ENCODE data around the gene BOK.

Gene BOK

DNA sequence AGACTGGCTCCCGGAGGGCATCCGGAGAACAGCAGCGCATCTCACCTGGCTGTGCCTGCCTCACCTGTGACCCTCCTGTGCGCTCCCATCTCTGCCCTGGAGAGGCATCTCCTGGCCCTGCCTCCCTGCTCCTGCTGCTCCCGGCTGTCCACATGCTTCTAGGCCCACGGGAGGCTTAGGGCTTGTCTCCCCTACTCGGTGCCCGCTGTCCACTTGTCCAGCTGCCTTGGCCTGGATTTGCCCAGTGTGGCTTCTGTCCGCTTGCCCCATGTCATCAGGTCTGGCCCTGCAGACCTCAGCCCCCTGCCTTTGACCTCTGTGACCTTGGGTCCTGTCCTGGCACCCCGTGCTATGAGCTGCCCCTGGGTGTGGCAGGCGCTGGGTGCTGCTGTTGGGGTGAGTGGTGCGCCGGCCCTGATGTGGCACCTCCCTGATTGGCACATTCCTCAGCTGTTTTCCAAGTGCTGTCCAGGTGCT lies 4.5 kb downstream of the BOK start:
- H3K9ac ChIP-seq: no peak overlapping the region
- H3K4me1 ChIP-seq (ENCODE audit: low read depth, poor library complexity, severe bottlenecking): no peaks in the 10 kb centered on the region
- no peak overlapping the region for H3K27ac ChIP-seq
- H3K36me3 ChIP-seq (ENCODE audit: insufficient read depth): no peaks in the 10 kb centered on the region
- no peaks in the 10 kb centered on the region; the same call in 1 of the 2 replicates for H3K27me3 ChIP-seq (ENCODE audit: insufficient read depth, low read depth)
- H3K4me2 ChIP-seq: no peak overlapping the region
- no peaks in the 10 kb centered on the region for H3K79me2 ChIP-seq (ENCODE audit: insufficient read depth, low read depth)
- H4K20me1 ChIP-seq (ENCODE audit: insufficient read depth): no peaks in the 10 kb centered on the region
- no peak overlapping the region for H2AFZ ChIP-seq (ENCODE audit: low read depth)
- H3K4me3 ChIP-seq (IDR thresholded peaks at IDR 0.05; ENCODE audit: insufficient read depth, low read depth, low read length): no peak overlapping the region
- TF ChIP-seq, protein P1, sequence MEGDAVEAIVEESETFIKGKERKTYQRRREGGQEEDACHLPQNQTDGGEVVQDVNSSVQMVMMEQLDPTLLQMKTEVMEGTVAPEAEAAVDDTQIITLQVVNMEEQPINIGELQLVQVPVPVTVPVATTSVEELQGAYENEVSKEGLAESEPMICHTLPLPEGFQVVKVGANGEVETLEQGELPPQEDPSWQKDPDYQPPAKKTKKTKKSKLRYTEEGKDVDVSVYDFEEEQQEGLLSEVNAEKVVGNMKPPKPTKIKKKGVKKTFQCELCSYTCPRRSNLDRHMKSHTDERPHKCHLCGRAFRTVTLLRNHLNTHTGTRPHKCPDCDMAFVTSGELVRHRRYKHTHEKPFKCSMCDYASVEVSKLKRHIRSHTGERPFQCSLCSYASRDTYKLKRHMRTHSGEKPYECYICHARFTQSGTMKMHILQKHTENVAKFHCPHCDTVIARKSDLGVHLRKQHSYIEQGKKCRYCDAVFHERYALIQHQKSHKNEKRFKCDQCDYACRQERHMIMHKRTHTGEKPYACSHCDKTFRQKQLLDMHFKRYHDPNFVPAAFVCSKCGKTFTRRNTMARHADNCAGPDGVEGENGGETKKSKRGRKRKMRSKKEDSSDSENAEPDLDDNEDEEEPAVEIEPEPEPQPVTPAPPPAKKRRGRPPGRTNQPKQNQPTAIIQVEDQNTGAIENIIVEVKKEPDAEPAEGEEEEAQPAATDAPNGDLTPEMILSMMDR (conservative IDR thresholded peaks at IDR 0.05; ENCODE audit: low read depth, low read length): no peak

DNA sequence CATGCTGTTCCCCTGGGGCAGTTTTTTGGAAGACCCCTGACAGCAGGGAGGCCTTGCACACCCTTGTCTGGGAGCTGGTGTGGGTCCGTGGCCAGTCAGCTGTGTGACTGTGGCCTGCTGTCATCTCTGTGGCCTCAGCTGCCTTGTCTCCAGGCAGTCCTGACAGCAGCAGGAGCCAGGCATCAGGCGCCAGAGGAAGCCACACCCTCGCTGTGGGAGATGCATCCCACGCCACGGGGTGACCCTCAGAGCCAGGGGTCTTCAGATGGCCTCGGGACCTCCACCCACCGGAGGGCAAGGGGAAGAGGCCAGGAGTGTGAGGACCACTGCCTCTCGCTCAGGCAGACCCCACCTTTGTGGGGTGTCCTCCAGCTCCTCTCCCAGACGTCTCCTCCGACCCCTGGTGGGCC lies 5.0 kb downstream of the BOK start:
- TF ChIP-seq, protein P1 (conservative IDR thresholded peaks at IDR 0.05; ENCODE audit: low read depth, low read length): no peak
- no peak overlapping the region for H3K9ac ChIP-seq
- no peak overlapping the region for H3K27ac ChIP-seq
- no peaks in the 10 kb centered on the region for H3K36me3 ChIP-seq (ENCODE audit: insufficient read depth)
- no peak overlapping the region for H2AFZ ChIP-seq (ENCODE audit: low read depth)
- no peak overlapping the region for H3K4me2 ChIP-seq
- H3K4me1 ChIP-seq (ENCODE audit: low read depth, poor library complexity, severe bottlenecking): no peaks in the 10 kb centered on the region
- H3K27me3 ChIP-seq (ENCODE audit: insufficient read depth, low read depth): no peaks in the 10 kb centered on the region; the same call in 1 of the 2 replicates
- H4K20me1 ChIP-seq (ENCODE audit: insufficient read depth): no peaks in the 10 kb centered on the region
- no peaks in the 10 kb centered on the region for H3K79me2 ChIP-seq (ENCODE audit: insufficient read depth, low read depth)
- no peak overlapping the region for H3K4me3 ChIP-seq (IDR thresholded peaks at IDR 0.05; ENCODE audit: insufficient read depth, low read depth, low read length)

DNA sequence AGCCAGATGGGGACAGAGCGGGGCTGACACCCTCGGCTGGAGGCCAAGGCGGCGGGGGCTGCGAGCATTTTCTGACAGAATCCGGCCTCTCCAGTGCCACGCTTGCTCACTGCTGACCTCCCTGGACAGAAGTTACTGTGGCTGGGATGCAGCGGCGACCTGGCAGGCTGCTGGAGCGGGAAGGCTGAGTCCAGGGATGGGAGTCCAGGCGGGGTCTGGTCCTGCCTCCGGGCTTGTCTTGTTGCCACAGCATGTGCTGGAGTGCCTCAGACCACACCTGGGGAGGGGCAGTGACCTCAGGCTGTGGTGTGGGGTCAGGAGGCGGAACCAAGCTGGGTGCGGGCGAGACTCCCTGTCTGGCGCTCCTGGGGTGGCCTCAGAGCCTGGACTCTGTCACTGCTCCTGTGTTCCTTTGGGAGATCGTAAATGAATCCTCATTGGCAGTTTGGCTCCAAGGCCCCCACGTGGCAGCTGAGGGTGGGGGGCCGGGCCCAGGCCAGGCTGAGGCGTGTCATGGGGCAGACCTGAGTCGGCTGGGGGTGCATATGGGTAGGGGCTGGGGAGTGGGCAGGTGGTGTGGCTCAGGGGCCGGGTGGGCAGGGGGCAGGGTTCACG lies 5.5 kb downstream of the BOK start:
- Histone ChIP-seq H3K9ac (no peak overlapping the region), H3K4me1 (ENCODE audit: low read depth, poor library complexity, severe bottlenecking) (no peaks in the 10 kb centered on the region), H3K27ac (no peak overlapping the region)

DNA sequence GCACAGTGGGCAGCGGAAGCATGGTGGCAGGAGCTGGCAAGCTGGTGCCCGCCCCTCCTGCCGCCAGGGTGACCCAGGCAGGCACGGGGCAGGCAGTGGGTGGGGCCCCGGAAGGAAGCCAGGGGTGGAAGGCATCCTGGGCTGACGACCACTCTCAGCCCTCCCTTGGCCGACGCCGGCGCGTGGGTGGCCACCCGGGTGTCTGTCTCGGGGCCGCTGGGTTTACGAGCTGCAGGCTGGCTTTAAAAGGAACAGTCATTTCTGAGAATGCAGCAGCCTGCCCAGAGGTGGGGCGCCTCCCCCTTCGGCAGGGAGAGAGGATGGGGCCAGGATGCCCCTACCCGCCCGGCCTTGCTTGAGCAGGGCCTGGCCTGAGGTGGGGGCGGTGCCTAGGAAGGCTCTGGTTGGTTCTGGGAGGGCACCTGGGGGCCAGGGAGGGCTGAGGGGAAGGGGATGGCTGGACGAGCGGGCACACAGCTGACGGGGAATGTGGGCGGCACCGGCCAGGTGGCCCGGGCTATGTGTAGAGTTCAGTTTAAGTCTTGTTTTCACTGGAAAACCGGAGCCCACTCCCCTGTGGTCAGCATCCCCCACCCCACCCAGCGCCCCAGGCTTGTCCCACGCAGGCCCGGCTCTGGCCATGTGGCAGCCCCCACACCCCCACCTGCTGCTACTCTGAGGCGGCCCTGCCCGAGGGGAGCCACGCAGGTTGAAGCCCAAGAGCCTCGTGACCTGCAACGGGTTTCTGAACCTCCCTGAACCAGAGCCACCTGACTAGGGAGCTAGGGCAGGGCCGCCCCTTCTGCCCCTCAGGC lies 6.3 kb downstream of the BOK start:
- Histone ChIP-seq H3K36me3 (ENCODE audit: insufficient read depth) (no peaks in the 10 kb centered on the region), H2AFZ (ENCODE audit: low read depth) (no peak overlapping the region), H3K4me3 (IDR thresholded peaks at IDR 0.05; ENCODE audit: insufficient read depth, low read depth, low read length) (no peak overlapping the region), H3K27me3 (ENCODE audit: insufficient read depth, low read depth) (no peaks in the 10 kb centered on the region; the same call in 1 of the 2 replicates), H3K9ac (no peak overlapping the region), H3K27ac (no peak overlapping the region), H3K4me2 (no peak overlapping the region), H3K79me2 (ENCODE audit: insufficient read depth, low read depth) (no peaks in the 10 kb centered on the region), H4K20me1 (ENCODE audit: insufficient read depth) (no peaks in the 10 kb centered on the region), H3K4me1 (ENCODE audit: low read depth, poor library complexity, severe bottlenecking) (no peaks in the 10 kb centered on the region)
- TF ChIP-seq, protein P1 (conservative IDR thresholded peaks at IDR 0.05; ENCODE audit: low read depth, low read length): no peak

More for the DNA sequence above, 5.5 kb downstream of the BOK start:
- no peaks in the 10 kb centered on the region; the same call in 1 of the 2 replicates for H3K27me3 ChIP-seq (ENCODE audit: insufficient read depth, low read depth)
- no peaks in the 10 kb centered on the region for H4K20me1 ChIP-seq (ENCODE audit: insufficient read depth)
- no peaks in the 10 kb centered on the region for H3K36me3 ChIP-seq (ENCODE audit: insufficient read depth)
- H3K79me2 ChIP-seq (ENCODE audit: insufficient read depth, low read depth): no peaks in the 10 kb centered on the region
- H3K4me2 ChIP-seq: no peak overlapping the region
- no peak overlapping the region for H2AFZ ChIP-seq (ENCODE audit: low read depth)
- TF ChIP-seq, protein P1 (conservative IDR thresholded peaks at IDR 0.05; ENCODE audit: low read depth, low read length): no peak
- no peak overlapping the region for H3K4me3 ChIP-seq (IDR thresholded peaks at IDR 0.05; ENCODE audit: insufficient read depth, low read depth, low read length)

Measured in KMS-11 (cell line).